NT2/D1 (cell line): ENCODE data around the gene SPDL1.

Experiments
- SUZ12 ChIP-seq: IDR thresholded peaks from 2 replicates; pipeline ENCODE4 v1.6.1; 2011; ENCODE audit not compliant: insufficient read length, insufficient read depth; ENCODE audit errors: extremely low read depth
- YY1 ChIP-seq: IDR thresholded peaks from 2 replicates; pipeline ENCODE4 v1.6.1; 2011; ENCODE audit not compliant: insufficient read length, insufficient read depth
- ZNF274 ChIP-seq: IDR thresholded peaks from 2 replicates; pipeline ENCODE4 v1.6.1; 2011; ENCODE audit warnings: mild to moderate bottlenecking, low read depth, low read length

DNA sequence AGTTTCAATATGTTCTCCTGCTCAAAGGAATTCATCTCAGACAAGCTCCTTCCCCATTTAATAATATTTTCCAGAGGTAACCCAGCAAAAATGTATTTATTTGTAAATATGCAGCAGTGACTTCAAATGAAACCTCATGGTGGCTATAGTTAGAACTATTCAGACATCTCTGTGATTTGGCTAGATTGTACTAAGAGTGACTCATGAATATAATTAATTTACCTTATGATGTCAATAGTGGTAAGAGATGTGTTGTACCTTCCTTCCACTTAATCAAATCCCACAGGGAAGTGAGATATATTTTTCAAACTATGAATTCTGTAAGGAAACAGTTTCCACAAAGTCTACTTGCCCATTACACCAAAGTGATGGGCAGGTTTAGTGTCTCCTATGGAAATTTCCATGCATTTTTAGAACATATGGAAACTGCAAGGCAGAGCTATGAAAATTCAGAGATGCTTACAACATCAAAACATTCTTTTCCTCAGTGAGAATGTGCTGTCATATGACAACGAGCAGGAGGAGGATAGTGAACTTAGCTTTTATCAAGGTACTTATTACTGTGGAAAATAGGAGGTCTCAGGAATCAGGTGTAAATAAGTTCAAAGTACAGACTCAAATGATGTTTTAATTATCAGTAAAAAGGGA is 34.0 kb upstream of the SPDL1 start:
- TF ChIP-seq SUZ12 (no peak), ZNF274 (no peak), YY1 (no peak)
